ENCODE measurements around the gene NF1. TPM values are rescaled to one million over a fixed set of nuclear protein-coding genes. Genes with fewer than 3 reads are reported as not detected.
"Not testable (repeated sequence)": the region's sequence is repeated elsewhere in the genome, so short reads cannot be mapped to it uniquely, and the experiment has no call there.

NF1 gene
- total RNA-seq, 1 experiment from 2014 or later = 11.6 TPM

- no peaks in the 10 kb centered on the region for H3K27me3 ChIP-seq (ENCODE audit: control insufficient read depth, insufficient read depth, low read length)
- H3K36me3 ChIP-seq (replicated peaks; ENCODE audit: control insufficient read depth, insufficient read depth, low read length) = no peaks in the 10 kb centered on the region
- H3K4me3 ChIP-seq (ENCODE audit: insufficient read depth, low read depth, low read length) = no peak overlapping the region
- DNase-seq = no peak
Observed at GRCh38 chr17:31311526-31311925, 216.7 kb downstream of the NF1 start.

- not testable (repeated sequence) for H3K27me3 ChIP-seq (ENCODE audit: control insufficient read depth, insufficient read depth, low read length); DNase-seq; H3K36me3 ChIP-seq (replicated peaks; ENCODE audit: control insufficient read depth, insufficient read depth, low read length); H3K4me3 ChIP-seq (ENCODE audit: insufficient read depth, low read depth, low read length)
Observed at GRCh38 chr17:31312223-31312622, 217.4 kb downstream of the NF1 start.

DNA sequence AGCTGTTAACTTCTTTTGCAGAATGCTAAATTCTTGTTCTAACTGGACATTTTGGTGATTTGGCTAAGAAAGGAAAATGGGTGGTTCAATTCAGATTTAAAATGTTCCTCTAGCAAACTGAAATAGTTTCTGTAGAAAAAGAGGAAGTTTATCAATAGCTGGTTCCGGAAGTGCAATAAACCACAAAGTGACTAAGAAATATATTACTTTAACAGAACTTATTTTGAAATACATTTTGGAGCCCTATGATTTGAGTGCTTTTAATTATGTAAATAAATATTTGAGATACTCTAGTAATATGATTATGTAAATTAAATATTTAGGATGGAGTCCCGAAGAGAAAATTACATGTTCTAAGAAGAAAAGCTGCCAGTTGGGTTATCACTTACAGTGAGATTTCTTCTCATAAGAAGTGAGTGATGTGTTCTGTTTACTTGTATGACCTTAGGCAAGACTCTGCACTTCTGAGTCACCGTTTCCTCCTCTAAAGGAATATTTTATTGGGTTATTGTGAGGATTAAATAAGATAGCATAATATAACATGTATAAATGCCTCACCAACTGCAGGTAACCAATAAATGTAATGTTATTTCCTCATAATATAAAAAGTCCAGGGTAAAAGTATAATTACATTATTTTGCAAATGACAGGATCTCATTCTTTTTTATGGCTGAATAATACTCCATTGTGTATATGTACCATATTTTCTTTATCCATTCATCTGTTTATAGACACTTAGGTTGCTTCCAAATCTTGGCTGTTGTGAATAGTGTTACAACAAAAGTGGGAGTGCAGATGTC is 219.4 kb downstream of the NF1 start, which contains the start of gene EVI2B:
Gene EVI2B, minus strand, starts transcription at position 73 of the 800 bp plus-strand sequence. CDS start 8,445 bp downstream, outside the sequence.
- H3K4me3 ChIP-seq (ENCODE audit: insufficient read depth, low read depth, low read length) = no peak within 1 kb of the TSS
- no peaks in the 10 kb centered on the region for H3K27me3 ChIP-seq (ENCODE audit: control insufficient read depth, insufficient read depth, low read length)
- no peaks in the 10 kb centered on the region for H3K36me3 ChIP-seq (replicated peaks; ENCODE audit: control insufficient read depth, insufficient read depth, low read length)
- DNase-seq = no peak

DNA sequence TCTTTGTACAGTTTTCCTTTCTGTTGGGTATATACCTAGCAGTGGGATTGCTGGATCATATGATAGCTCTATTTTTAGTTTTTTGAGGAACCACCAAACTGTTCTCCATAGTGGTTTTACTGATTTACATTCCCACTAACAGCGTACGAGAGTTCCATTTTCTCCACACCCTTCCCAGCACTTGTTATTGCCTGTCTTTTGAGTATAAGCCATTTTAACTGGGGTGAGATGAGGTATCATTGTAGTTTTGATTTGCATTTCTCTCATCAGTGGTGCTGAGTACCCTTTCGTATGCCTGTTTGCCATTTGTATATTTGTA is 220.0 kb downstream of the NF1 start:
- DNase-seq = no peak
- H3K4me3 ChIP-seq (ENCODE audit: insufficient read depth, low read depth, low read length) = no peak overlapping the region
- H3K27me3 ChIP-seq (ENCODE audit: control insufficient read depth, insufficient read depth, low read length) = no peaks in the 10 kb centered on the region
- no peaks in the 10 kb centered on the region for H3K36me3 ChIP-seq (replicated peaks; ENCODE audit: control insufficient read depth, insufficient read depth, low read length)

DNA sequence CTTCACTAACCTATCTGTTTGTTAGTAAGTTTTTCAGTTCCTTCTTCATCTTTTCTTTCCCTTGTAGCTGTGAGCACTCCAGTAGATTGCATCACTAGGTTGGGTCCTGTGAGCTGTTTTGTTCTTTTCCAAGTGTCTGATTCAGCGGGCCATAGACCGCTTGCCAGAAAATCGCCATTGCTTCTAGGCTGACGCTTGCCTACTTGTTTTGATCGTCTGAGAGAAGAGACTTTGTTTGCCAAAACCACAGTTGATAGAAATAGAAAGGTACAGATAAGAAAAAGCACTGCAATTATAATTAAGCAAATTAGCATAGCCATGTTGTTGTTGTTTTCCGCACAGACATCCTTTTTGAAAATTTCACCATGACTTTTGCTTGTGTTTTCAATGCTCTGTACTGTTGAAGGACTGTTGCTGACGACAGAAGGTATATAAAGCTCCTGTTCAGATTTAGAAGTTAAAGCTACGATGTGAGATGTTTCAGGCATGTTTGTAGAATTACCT is 223.6 kb downstream of the NF1 start:
- H3K4me3 ChIP-seq (ENCODE audit: insufficient read depth, low read depth, low read length) = no peak overlapping the region
- no peaks in the 10 kb centered on the region for H3K27me3 ChIP-seq (ENCODE audit: control insufficient read depth, insufficient read depth, low read length)
- no peak for DNase-seq
- H3K36me3 ChIP-seq (replicated peaks; ENCODE audit: control insufficient read depth, insufficient read depth, low read length) = no peaks in the 10 kb centered on the region

- Histone ChIP-seq H3K36me3 (replicated peaks; ENCODE audit: control insufficient read depth, insufficient read depth, low read length) (no peaks in the 10 kb centered on the region), H3K27me3 (ENCODE audit: control insufficient read depth, insufficient read depth, low read length) (no peaks in the 10 kb centered on the region), H3K4me3 (ENCODE audit: insufficient read depth, low read depth, low read length) (no peak overlapping the region)
- DNase-seq = no peak
Observed at GRCh38 chr17:31318851-31319661, 224.3 kb downstream of the NF1 start.

DNA sequence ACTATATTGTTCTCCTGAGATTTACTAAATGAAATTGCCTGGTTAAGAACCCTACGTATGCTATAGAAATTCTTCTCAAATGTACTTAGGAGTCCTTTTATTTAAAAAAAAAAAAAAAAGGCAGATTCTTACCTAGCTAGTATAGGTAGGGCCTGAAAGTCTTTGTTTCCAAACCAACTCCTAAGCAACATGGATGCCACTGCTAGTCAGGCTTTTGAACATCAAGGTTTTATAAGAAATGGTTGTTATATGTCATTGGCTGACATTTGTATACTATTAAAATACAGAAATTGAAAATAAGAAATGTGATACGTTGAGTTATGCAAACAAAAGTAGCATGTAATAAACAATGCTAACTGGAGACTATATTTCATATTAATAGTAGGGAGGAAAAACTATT is 225.5 kb downstream of the NF1 start:
- Histone ChIP-seq H3K36me3 (replicated peaks; ENCODE audit: control insufficient read depth, insufficient read depth, low read length) (no peaks in the 10 kb centered on the region), H3K27me3 (ENCODE audit: control insufficient read depth, insufficient read depth, low read length) (no peaks in the 10 kb centered on the region), H3K4me3 (ENCODE audit: insufficient read depth, low read depth, low read length) (no peak overlapping the region)
- no peak for DNase-seq

DNA sequence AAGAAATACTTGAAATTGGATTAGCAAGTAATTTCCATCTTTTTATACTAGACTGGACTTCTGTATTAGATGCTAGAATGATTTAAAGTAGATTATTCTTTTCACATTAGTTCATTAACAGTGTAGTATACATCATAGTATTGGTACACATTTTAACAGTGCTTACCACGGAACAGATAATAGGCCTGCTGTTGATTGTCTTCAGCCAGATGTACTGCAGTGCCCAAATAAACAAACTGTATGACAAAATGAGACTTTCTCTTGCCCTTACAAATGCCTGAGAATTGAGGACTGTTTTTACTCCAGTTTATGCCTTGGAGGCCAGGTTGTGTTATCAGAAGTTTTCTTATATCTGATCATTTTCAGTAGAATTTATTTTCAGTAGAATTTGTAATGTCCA is 226.0 kb downstream of the NF1 start:
- no peak for DNase-seq
- Histone ChIP-seq H3K36me3 (replicated peaks; ENCODE audit: control insufficient read depth, insufficient read depth, low read length) (no peaks in the 10 kb centered on the region), H3K4me3 (ENCODE audit: insufficient read depth, low read depth, low read length) (no peak overlapping the region), H3K27me3 (ENCODE audit: control insufficient read depth, insufficient read depth, low read length) (no peaks in the 10 kb centered on the region)

GRCh38 chr17:31321481-31321880 is 226.7 kb downstream of the NF1 start, which contains the start of gene EVI2A:
EVI2A (minus strand) TSS chr17:31321622; CDS start chr17:31319013, 2,609 bp downstream.
- H3K27me3 ChIP-seq (ENCODE audit: control insufficient read depth, insufficient read depth, low read length) = no peaks in the 10 kb centered on the region
- no peak for DNase-seq
- no peaks in the 10 kb centered on the region for H3K36me3 ChIP-seq (replicated peaks; ENCODE audit: control insufficient read depth, insufficient read depth, low read length)
- no peak within 1 kb of the TSS for H3K4me3 ChIP-seq (ENCODE audit: insufficient read depth, low read depth, low read length)

DNA sequence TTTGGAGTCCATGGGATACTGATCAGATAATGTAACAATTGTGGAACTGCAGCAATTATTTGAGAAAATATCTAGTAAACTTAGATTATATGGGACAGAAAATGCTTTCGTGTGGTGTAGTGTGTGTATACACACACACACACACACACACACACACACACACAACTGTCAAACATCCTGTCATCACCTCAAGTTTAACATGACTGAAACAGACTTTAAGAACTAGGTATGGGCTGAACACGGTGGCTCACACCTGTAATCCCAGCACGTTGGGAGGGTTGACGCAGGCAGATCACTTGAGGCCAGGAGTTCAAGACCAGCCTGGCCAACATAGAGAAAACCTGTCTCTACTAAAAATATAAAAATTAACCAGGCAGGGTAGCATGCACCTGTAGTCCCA is 227.2 kb downstream of the NF1 start:
- no peak for DNase-seq
- no peaks in the 10 kb centered on the region for H3K27me3 ChIP-seq (ENCODE audit: control insufficient read depth, insufficient read depth, low read length)
- no peaks in the 10 kb centered on the region for H3K36me3 ChIP-seq (replicated peaks; ENCODE audit: control insufficient read depth, insufficient read depth, low read length)
- H3K4me3 ChIP-seq (ENCODE audit: insufficient read depth, low read depth, low read length) = no peak overlapping the region

GRCh38 chr17:31323551-31323950 is 228.8 kb downstream of the NF1 start:
- no peak for DNase-seq
- Histone ChIP-seq H3K4me3 (ENCODE audit: insufficient read depth, low read depth, low read length) (no peak overlapping the region), H3K27me3 (ENCODE audit: control insufficient read depth, insufficient read depth, low read length) (no peaks in the 10 kb centered on the region), H3K36me3 (replicated peaks; ENCODE audit: control insufficient read depth, insufficient read depth, low read length) (peaks cover 1% of the 10 kb centered on the region; the same call in 1 of the 2 replicates)

GRCh38 chr17:31327534-31328159 is 232.9 kb downstream of the NF1 start:
- no peak for DNase-seq
- Histone ChIP-seq H3K4me3 (ENCODE audit: insufficient read depth, low read depth, low read length) (no peak overlapping the region), H3K27me3 (ENCODE audit: control insufficient read depth, insufficient read depth, low read length) (no peaks in the 10 kb centered on the region), H3K36me3 (replicated peaks; ENCODE audit: control insufficient read depth, insufficient read depth, low read length) (peaks cover 3% of the 10 kb centered on the region; the same call in 1 of the 2 replicates)

DNA sequence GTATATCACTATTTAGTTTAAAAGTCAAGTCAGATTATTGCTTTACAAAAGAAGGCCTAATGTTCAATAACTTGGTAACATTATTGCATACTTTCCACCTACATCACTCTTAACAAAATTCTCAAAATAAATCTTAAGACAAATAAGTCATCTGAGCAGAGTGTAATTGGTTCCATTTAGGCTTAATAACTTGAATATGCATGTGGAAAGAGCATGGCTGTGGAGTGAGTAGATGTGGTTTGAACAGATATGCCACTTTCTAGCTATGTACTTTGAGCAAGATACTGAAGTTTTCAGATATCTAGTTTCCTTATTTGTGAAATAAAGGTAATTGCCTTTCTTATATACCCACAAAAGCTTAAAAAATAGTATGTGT is 233.4 kb downstream of the NF1 start:
- H3K36me3 ChIP-seq (replicated peaks; ENCODE audit: control insufficient read depth, insufficient read depth, low read length) = peaks cover 3% of the 10 kb centered on the region; the same call in 1 of the 2 replicates
- no peaks in the 10 kb centered on the region for H3K27me3 ChIP-seq (ENCODE audit: control insufficient read depth, insufficient read depth, low read length)
- no peak for DNase-seq
- H3K4me3 ChIP-seq (ENCODE audit: insufficient read depth, low read depth, low read length) = no peak overlapping the region

GRCh38 chr17:31329221-31329620 is 234.4 kb downstream of the NF1 start:
- DNase-seq = no peak
- Histone ChIP-seq H3K27me3 (ENCODE audit: control insufficient read depth, insufficient read depth, low read length) (no peaks in the 10 kb centered on the region), H3K4me3 (ENCODE audit: insufficient read depth, low read depth, low read length) (no peak overlapping the region), H3K36me3 (replicated peaks; ENCODE audit: control insufficient read depth, insufficient read depth, low read length) (peaks cover 3% of the 10 kb centered on the region; the same call in 1 of the 2 replicates)
